H1 (cell line): ENCODE measurements around the gene HSPBAP1. TPM values are rescaled to one million over a fixed set of nuclear protein-coding genes. Genes with fewer than 3 reads are reported as not detected.

ENCODE experiments used
- CTCF ChIA-PET: fragments of 300-600 bp; sonication (Branson Sonifier 250); formaldehyde crosslinking; loops from one replicate; lab custom pipeline; 2021; ENCODE audit not compliant: partially characterized antibody; lab: Charles Lee
- POLR2A ChIA-PET: fragments of 300-600 bp; sonication (Branson Sonifier 250); formaldehyde crosslinking; loops from one replicate; lab custom pipeline; 2021; ENCODE audit warnings: inconsistent platforms; ENCODE audit not compliant: partially characterized antibody; lab: Charles Lee
- DNase-seq, 2 experiments: peaks; one replicate each; pipeline versions ENCODE4 v3.0.0 to v3.0.0-alpha.2; 2010 to 2022; ENCODE audit warnings: low spot score in 2 of 2, low read depth in 1 of 2, mixed read lengths in 1 of 2
- FAIRE-seq: peaks from 2 replicates; lab custom pipeline; 2011; peaks lifted over from hg19 to GRCh38; lab: Jason Lieb, UNC
- H2AFZ ChIP-seq: 2 replicates; pipeline ENCODE4 v1.8.1; 2012; ENCODE audit warnings: low read length, inconsistent platforms
- H2AK5ac ChIP-seq: 2 replicates; pipeline ENCODE4 v1.6.1; 2013; ENCODE audit warnings: low read depth, low read length
- H2BK120ac ChIP-seq: replicated peaks from 2 replicates; pipeline ENCODE3; 2013; ENCODE audit warnings: low read depth, low read length, inconsistent platforms
- H2BK12ac ChIP-seq: 2 replicates; pipeline ENCODE4 v1.6.1; 2013; ENCODE audit warnings: low read depth, low read length
- H2BK15ac ChIP-seq: 2 replicates; pipeline ENCODE4 v1.6.1; 2013; ENCODE audit warnings: low read length
- H2BK20ac ChIP-seq: 2 replicates; pipeline ENCODE4 v1.6.1; 2013; ENCODE audit warnings: low read length
- H2BK5ac ChIP-seq: 2 replicates; pipeline ENCODE4 v1.6.1; 2013; ENCODE audit warnings: low read depth, low read length
- H3K14ac ChIP-seq: 2 replicates; pipeline ENCODE4 v1.6.1; 2013; ENCODE audit warnings: inconsistent platforms; ENCODE audit not compliant: insufficient read length
- H3K18ac ChIP-seq: 2 replicates; pipeline ENCODE4 v1.6.1; 2013; ENCODE audit warnings: low read length; ENCODE audit errors: extremely low read depth
- H3K23ac ChIP-seq: 2 replicates; pipeline ENCODE4 v1.6.1; 2013; ENCODE audit warnings: inconsistent platforms; ENCODE audit not compliant: insufficient read length
- H3K23me2 ChIP-seq: 2 replicates; pipeline ENCODE4 v1.6.1; 2013; ENCODE audit warnings: low read depth, low read length
- H3K27ac ChIP-seq: 2 replicates; pipeline ENCODE4 v1.6.1; 2011; ENCODE audit warnings: low read depth, low read length, inconsistent platforms
- H3K27me3 ChIP-seq, 4 experiments: replicated peaks in 1 of 4; 1 replicate in 1 of 4; 2 replicates in 3 of 4; pipeline versions ENCODE4 v1.6.1 to v1.8.1; 2011 to 2013; ENCODE audit warnings: low read length in 3 of 4, mild to moderate bottlenecking in 3 of 4, inconsistent platforms in 2 of 4, mixed read lengths in 2 of 4, moderate library complexity in 1 of 4; ENCODE audit not compliant: control insufficient read depth in 3 of 4, insufficient read depth in 3 of 4; ENCODE audit errors: extremely low read depth in 1 of 4
- H3K36me3 ChIP-seq, 4 experiments: 2 replicates each; pipeline versions ENCODE4 v1.6.1 to v1.8.1; 2011 to 2013; ENCODE audit warnings: mild to moderate bottlenecking in 4 of 4, low read length in 3 of 4, moderate library complexity in 2 of 4, control low read depth in 1 of 4, inconsistent platforms in 1 of 4; ENCODE audit not compliant: insufficient read depth in 4 of 4, control insufficient read depth in 2 of 4
- H3K4ac ChIP-seq: replicated peaks from 2 replicates; pipeline ENCODE3; 2013; ENCODE audit warnings: low read length, low read depth, mixed read lengths, inconsistent platforms; ENCODE audit not compliant: insufficient read length
- H3K4me1 ChIP-seq, 4 experiments: replicated peaks in 1 of 4; 1 replicate in 1 of 4; 2 replicates in 3 of 4; pipeline versions ENCODE4 v1.6.1 to v1.8.1; 2011 to 2013; ENCODE audit warnings: low read length in 3 of 4, inconsistent platforms in 2 of 4, mixed read lengths in 1 of 4; ENCODE audit not compliant: insufficient read depth in 4 of 4, control insufficient read depth in 3 of 4
- H3K4me2 ChIP-seq, 2 experiments: 2 replicates each; pipeline versions ENCODE4 v1.6.1 to v1.8.1; 2011 to 2013; ENCODE audit warnings: low read depth in 2 of 2, low read length in 2 of 2, control low read depth in 1 of 2, inconsistent platforms in 1 of 2, mild to moderate bottlenecking in 1 of 2; ENCODE audit not compliant: insufficient read depth in 1 of 2
- H3K4me3 ChIP-seq, 4 experiments: fragments of 200-600, 300-600 bp in 1 of 4; sonication (generic), shearing (Covaris generic), sonication (Bioruptor Twin) in 1 of 4; 2 replicates each; pipeline versions ENCODE4 v1.5.1 to v1.8.1; 2011 to 2016; ENCODE audit warnings: low read length in 4 of 4, low read depth in 3 of 4, control low read depth in 2 of 4, inconsistent platforms in 2 of 4, mild to moderate bottlenecking in 2 of 4, mixed read lengths in 1 of 4, moderate library complexity in 1 of 4; ENCODE audit not compliant: insufficient read depth in 2 of 4; ENCODE audit errors: extremely low read depth in 1 of 4
- H3K56ac ChIP-seq: replicated peaks from 2 replicates; pipeline ENCODE3; 2013; ENCODE audit warnings: low read depth, mild to moderate bottlenecking, mixed read lengths, low read length, inconsistent platforms; ENCODE audit not compliant: insufficient read length
- H3K79me1 ChIP-seq: 2 replicates; pipeline ENCODE4 v1.6.1; 2013; ENCODE audit warnings: low read depth, low read length, control low read depth
- H3K79me2 ChIP-seq, 2 experiments: 2 replicates each; pipeline versions ENCODE4 v1.6.1 to v1.8.1; 2012 to 2013; ENCODE audit warnings: low read length in 2 of 2, mild to moderate bottlenecking in 2 of 2, inconsistent platforms in 1 of 2; ENCODE audit not compliant: insufficient read depth in 2 of 2, control insufficient read depth in 1 of 2
- H3K9ac ChIP-seq, 4 experiments: replicated peaks in 1 of 4; 1 replicate in 1 of 4; 2 replicates in 3 of 4; pipeline versions ENCODE4 v1.6.1 to v1.8.1; 2011 to 2013; ENCODE audit warnings: low read depth in 3 of 4, low read length in 3 of 4, control low read depth in 2 of 4, mild to moderate bottlenecking in 2 of 4, moderate library complexity in 2 of 4, inconsistent platforms in 1 of 4; ENCODE audit errors: extremely low read depth in 1 of 4
- H3K9me3 ChIP-seq, 2 experiments: 2 replicates each; pipeline versions ENCODE4 v1.6.1 to v1.8.1; 2012 to 2013; ENCODE audit warnings: mild to moderate bottlenecking in 2 of 2, moderate library complexity in 2 of 2, control low read depth in 1 of 2, inconsistent platforms in 1 of 2, low read depth in 1 of 2, low read length in 1 of 2, mixed read lengths in 1 of 2; ENCODE audit not compliant: insufficient read depth in 2 of 2
- H4K20me1 ChIP-seq, 2 experiments: replicated peaks in 1 of 2; 2 replicates each; pipeline versions ENCODE3 to v1.8.1; 2011 to 2013; ENCODE audit warnings: inconsistent platforms in 2 of 2, low read length in 2 of 2, mild to moderate bottlenecking in 1 of 2; ENCODE audit not compliant: insufficient read depth in 2 of 2, control insufficient read depth in 1 of 2
- H4K5ac ChIP-seq: 2 replicates; pipeline ENCODE4 v1.6.1; 2013; ENCODE audit warnings: low read length, low read depth, mixed read lengths, inconsistent platforms; ENCODE audit not compliant: insufficient read length
- H4K8ac ChIP-seq: 2 replicates; pipeline ENCODE4 v1.8.0; 2013; ENCODE audit warnings: mild to moderate bottlenecking, moderate library complexity, low read length, inconsistent platforms; ENCODE audit not compliant: insufficient read depth; ENCODE audit errors: extremely low read depth
- H4K91ac ChIP-seq: replicated peaks from 2 replicates; pipeline ENCODE3; 2013; ENCODE audit warnings: low read length, mixed read lengths, inconsistent platforms; ENCODE audit not compliant: insufficient read length
- BACH1 ChIP-seq: IDR thresholded peaks from 2 replicates; pipeline ENCODE4 v1.6.1; 2012; ENCODE audit warnings: low read length, improper control_type of control experiment
- HDAC2 ChIP-seq, 2 experiments: fragments of 300-600 bp in 1 of 2; sonication (generic) in 1 of 2; IDR thresholded peaks; 2 replicates each; pipeline ENCODE4 v1.6.1; 2011 to 2012; ENCODE audit warnings: low read depth in 2 of 2, low read length in 2 of 2, mild to moderate bottlenecking in 2 of 2, moderate library complexity in 2 of 2, borderline replicate concordance in 1 of 2, inconsistent platforms in 1 of 2
- JUND ChIP-seq: IDR thresholded peaks from 2 replicates; pipeline ENCODE4 v1.6.1; 2011; ENCODE audit warnings: mild to moderate bottlenecking, improper control_type of control experiment, low read length
- KDM5A ChIP-seq: fragments of 200-600 bp; IDR thresholded peaks from 2 replicates; pipeline ENCODE4 v1.7.1; 2012; ENCODE audit warnings: mild to moderate bottlenecking, low read length, inconsistent platforms, mixed read lengths
- RNF2 ChIP-seq: fragments of 200-900, 300-1000 bp; sonication (generic); IDR thresholded peaks from 2 replicates; pipeline ENCODE4 v1.7.1; 2016; ENCODE audit warnings: borderline replicate concordance, low read depth, mild to moderate bottlenecking, antibody characterized with exemption, low read length; ENCODE audit not compliant: poor library complexity, severe bottlenecking; ENCODE audit errors: missing control alignments
- SIX5 ChIP-seq: IDR thresholded peaks from 2 replicates; pipeline ENCODE4 v1.6.1; 2011; ENCODE audit warnings: mild to moderate bottlenecking, low read depth, low read length
- SP4 ChIP-seq: IDR thresholded peaks from 2 replicates; pipeline ENCODE4 v1.6.1; 2012; ENCODE audit warnings: low read length, inconsistent platforms
- SUZ12 ChIP-seq: fragments of 200-600 bp; sonication (generic); IDR thresholded peaks from 2 replicates; pipeline ENCODE4 v1.6.1; 2012; ENCODE audit warnings: mild to moderate bottlenecking, inconsistent platforms, low read length, moderate library complexity, mixed read lengths
- TBP ChIP-seq: IDR thresholded peaks from 2 replicates; pipeline ENCODE4 v1.6.1; 2011; ENCODE audit warnings: low read depth, low read length, improper control_type of control experiment
- WGBS, 2 experiments: shearing (Covaris generic) in 1 of 2; methylation state at CpG; one replicate each; pipeline versions ENCODE4 v1.1.6 to v1.1.7; 2013 to 2015; ENCODE audit warnings: low lambda C conversion rate in 2 of 2, mixed read lengths in 2 of 2, inconsistent platforms in 1 of 2, low coverage in 1 of 2, missing lambda C conversion rate in 1 of 2; ENCODE audit not compliant: insufficient replicate concordance in 2 of 2, insufficient coverage in 1 of 2, insufficient read length in 1 of 2; ENCODE audit errors: extremely low coverage in 1 of 2, missing lambda C conversion rate in 1 of 2; 5-methylcytosine and 5-hydroxymethylcytosine counted together
- polyA plus RNA-seq, 7 experiments: library from polyadenylated mRNA; depleted of rRNA in 3 of 7; stranded (reverse) in 5 of 7; unstranded in 2 of 7; fragments of >200 nt in 5 of 7; fragments of 200-250 nt in 2 of 7; gene quantifications; 1 replicate in 5 of 7; 2 replicates in 1 of 7; 4 replicates in 1 of 7; pipeline versions ENCODE4 v1.2.1 to v1.2.3, GENCODE V29; 2011 to 2013; ENCODE audit warnings: missing spikeins in 2 of 7, mixed read lengths in 2 of 7
- total RNA-seq: library from RNA; stranded (reverse); fragmentation: NEBNext Ultra II Directional; extraction: Animal tissue kit (Norgen Biotek cat#: 25700); gene quantifications from 2 replicates; pipeline ENCODE4 v1.2.1, GENCODE V29; 2021
- TF ChIP-seq, protein P1 (sequence below), 3 experiments: IDR thresholded peaks; 1 replicate in 2 of 3; 2 replicates in 1 of 3; pipeline versions ENCODE4 v1.5.1 to v1.6.1; 2011; ENCODE audit warnings: low read length in 3 of 3, mild to moderate bottlenecking in 3 of 3, inconsistent platforms in 2 of 3, low read depth in 1 of 3, moderate library complexity in 1 of 3; ENCODE audit not compliant: insufficient read depth in 1 of 3; ENCODE audit errors: control extremely low read depth in 1 of 3

Gene HSPBAP1
- total and polyA plus RNA-seq, 2 of the 8 experiments (the other 6 are each of a cell fraction or from before 2014, with no cell fraction given): 7.5 to 8.3 TPM

DNA sequence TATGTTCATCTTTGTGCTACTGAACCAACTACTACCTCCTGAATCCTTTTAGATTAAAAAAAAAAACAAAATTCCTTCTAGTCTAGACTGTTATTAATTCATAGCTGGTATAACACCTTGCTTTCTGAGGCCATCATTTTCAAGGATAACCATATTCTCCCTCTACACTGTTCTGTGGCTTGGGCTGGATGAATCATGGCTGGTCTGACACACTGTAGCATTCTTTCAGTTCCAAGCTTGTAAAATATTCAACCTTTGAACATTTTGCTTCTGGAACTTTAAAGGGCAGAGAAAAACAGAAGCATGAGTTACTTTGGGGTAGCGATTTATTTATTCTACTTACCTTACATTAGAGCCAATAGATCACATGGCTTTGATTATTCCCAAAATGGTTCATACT lies 7.6 kb downstream of the HSPBAP1 start:
- no peak overlapping the region for H3K18ac ChIP-seq
- no peak overlapping the region for H3K27ac ChIP-seq
- no peak for FAIRE-seq
- peaks cover 0 to 6% (median 0%) of the 10 kb centered on the region in 4 experiments; a peak in 2 of 8 replicates for H3K36me3 ChIP-seq
- no peaks in the 10 kb centered on the region for H3K79me1 ChIP-seq
- H4K20me1 ChIP-seq: no peaks in the 10 kb centered on the region
- H2AFZ ChIP-seq: no peak overlapping the region
- no peak overlapping the region for H4K5ac ChIP-seq
- H3K14ac ChIP-seq: no peak overlapping the region
- H2BK20ac ChIP-seq: no peak overlapping the region
- H3K27me3 ChIP-seq: no peaks in the 10 kb centered on the region
- H2BK5ac ChIP-seq: no peak overlapping the region
- no peak overlapping the region for H4K8ac ChIP-seq
- no peak for DNase-seq
- H2AK5ac ChIP-seq: no peak overlapping the region
- peaks cover 0 to 6% of the 10 kb centered on the region in 2 experiments; a peak in 3 of 4 replicates for H3K9me3 ChIP-seq
- H2BK12ac ChIP-seq: no peak overlapping the region
- no peaks in the 10 kb centered on the region for H3K23me2 ChIP-seq
- no peak overlapping the region for H3K4me2 ChIP-seq
- CTCF ChIA-PET: interaction anchor here (0.5 to 0.7 kb wide), 4 partner anchors 11 to 70 kb away, joined by 3 read pairs; no protein-coding TSS in a partner anchor
- no peak overlapping the region for H4K91ac ChIP-seq
- POLR2A ChIA-PET: interaction anchor here (0.9 to 1.2 kb wide), 2 partner anchors 9 to 11 kb away, joined by 3 to 4 read pairs; partner anchors contain the start of gene SLC49A4
- no peak overlapping the region for H2BK120ac ChIP-seq
- no peaks in the 10 kb centered on the region for H3K4me1 ChIP-seq
- H3K4me3 ChIP-seq: no peak overlapping the region
- H2BK15ac ChIP-seq: no peak overlapping the region
- H3K9ac ChIP-seq: no peak overlapping the region; a peak in 1 of 7 replicates
- H3K79me2 ChIP-seq: peaks cover 0 to 7% of the 10 kb centered on the region in 2 experiments; a peak in 3 of 4 replicates
- no peak overlapping the region for H3K23ac ChIP-seq
- no peak overlapping the region for H3K56ac ChIP-seq
- no peak overlapping the region for H3K4ac ChIP-seq
- WGBS, 2 experiments: 92% methylated on average over 1 of the region's 1 CpG; no CpG with 5 or more reads in 1 of the 2 experiments
- TF ChIP-seq BACH1 (no peak), KDM5A (no peak), SUZ12 (no peak), HDAC2 (IDR thresholded peaks at IDR 0.05; ENCODE audit: borderline replicate concordance in 1 of 2, low read depth in 2 of 2, low read length in 2 of 2) (no peak), TBP (no peak), SIX5 (no peak), SP4 (no peak), RNF2 (no peak), JUND (no peak)
- TF ChIP-seq, protein P1, sequence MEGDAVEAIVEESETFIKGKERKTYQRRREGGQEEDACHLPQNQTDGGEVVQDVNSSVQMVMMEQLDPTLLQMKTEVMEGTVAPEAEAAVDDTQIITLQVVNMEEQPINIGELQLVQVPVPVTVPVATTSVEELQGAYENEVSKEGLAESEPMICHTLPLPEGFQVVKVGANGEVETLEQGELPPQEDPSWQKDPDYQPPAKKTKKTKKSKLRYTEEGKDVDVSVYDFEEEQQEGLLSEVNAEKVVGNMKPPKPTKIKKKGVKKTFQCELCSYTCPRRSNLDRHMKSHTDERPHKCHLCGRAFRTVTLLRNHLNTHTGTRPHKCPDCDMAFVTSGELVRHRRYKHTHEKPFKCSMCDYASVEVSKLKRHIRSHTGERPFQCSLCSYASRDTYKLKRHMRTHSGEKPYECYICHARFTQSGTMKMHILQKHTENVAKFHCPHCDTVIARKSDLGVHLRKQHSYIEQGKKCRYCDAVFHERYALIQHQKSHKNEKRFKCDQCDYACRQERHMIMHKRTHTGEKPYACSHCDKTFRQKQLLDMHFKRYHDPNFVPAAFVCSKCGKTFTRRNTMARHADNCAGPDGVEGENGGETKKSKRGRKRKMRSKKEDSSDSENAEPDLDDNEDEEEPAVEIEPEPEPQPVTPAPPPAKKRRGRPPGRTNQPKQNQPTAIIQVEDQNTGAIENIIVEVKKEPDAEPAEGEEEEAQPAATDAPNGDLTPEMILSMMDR (IDR thresholded peaks at IDR 0.05; ENCODE audit: control extremely low read depth in 1 of 3, insufficient read depth in 1 of 3, low read depth in 1 of 3, low read length in 3 of 3): no peak
